Thyroid gland (tissue), 4 donors: ENCODE results near the gene PRSS33.

ENCODE experiments used
- CTCF ChIP-seq, 6 experiments: fragments of 200-600 bp in 3 of 6; fragments of 450-650 bp in 3 of 6; sonication (generic) in 3 of 6; IDR thresholded peaks; one replicate each; pipeline ENCODE4 v1.5.1; 2016 to 2019; ENCODE audit warnings: antibody characterized with exemption in 6 of 6, mild to moderate bottlenecking in 2 of 6, inconsistent platforms in 1 of 6, moderate library complexity in 1 of 6
- POLR2A ChIP-seq, 2 donors: fragments of 450-650 bp; IDR thresholded peaks; one replicate each; pipeline ENCODE4 v1.6.1; 2017; ENCODE audit warnings: antibody characterized with exemption in 2 of 2, mild to moderate bottlenecking in 2 of 2, moderate library complexity in 1 of 2

GRCh38 chr16:2770057-2770951 is 17.1 kb downstream of the PRSS33 start:
- TF ChIP-seq CTCF (IDR thresholded peaks at IDR 0.05) (no peak), POLR2A (IDR thresholded peaks at IDR 0.05) (no peak)
